Tongue (tissue), 2 donors: Measurements from ENCODE around the gene PARP14. TPM values are rescaled to one million over a fixed set of nuclear protein-coding genes. Genes with fewer than 3 reads are reported as not detected.
"Not testable (repeated sequence)": the region's sequence is repeated elsewhere in the genome, so short reads cannot be mapped to it uniquely, and the experiment has no call there.

Experiments used
- DNase-seq: peaks from one replicate; pipeline ENCODE4 v3.0.0-alpha.2; 2015
- total RNA-seq: library from RNA; depleted of rRNA; stranded (reverse); fragments of >200 nt; gene quantifications from one replicate; pipeline ENCODE4 v1.2.3, GENCODE V29; 2014

Gene PARP14, protein sequence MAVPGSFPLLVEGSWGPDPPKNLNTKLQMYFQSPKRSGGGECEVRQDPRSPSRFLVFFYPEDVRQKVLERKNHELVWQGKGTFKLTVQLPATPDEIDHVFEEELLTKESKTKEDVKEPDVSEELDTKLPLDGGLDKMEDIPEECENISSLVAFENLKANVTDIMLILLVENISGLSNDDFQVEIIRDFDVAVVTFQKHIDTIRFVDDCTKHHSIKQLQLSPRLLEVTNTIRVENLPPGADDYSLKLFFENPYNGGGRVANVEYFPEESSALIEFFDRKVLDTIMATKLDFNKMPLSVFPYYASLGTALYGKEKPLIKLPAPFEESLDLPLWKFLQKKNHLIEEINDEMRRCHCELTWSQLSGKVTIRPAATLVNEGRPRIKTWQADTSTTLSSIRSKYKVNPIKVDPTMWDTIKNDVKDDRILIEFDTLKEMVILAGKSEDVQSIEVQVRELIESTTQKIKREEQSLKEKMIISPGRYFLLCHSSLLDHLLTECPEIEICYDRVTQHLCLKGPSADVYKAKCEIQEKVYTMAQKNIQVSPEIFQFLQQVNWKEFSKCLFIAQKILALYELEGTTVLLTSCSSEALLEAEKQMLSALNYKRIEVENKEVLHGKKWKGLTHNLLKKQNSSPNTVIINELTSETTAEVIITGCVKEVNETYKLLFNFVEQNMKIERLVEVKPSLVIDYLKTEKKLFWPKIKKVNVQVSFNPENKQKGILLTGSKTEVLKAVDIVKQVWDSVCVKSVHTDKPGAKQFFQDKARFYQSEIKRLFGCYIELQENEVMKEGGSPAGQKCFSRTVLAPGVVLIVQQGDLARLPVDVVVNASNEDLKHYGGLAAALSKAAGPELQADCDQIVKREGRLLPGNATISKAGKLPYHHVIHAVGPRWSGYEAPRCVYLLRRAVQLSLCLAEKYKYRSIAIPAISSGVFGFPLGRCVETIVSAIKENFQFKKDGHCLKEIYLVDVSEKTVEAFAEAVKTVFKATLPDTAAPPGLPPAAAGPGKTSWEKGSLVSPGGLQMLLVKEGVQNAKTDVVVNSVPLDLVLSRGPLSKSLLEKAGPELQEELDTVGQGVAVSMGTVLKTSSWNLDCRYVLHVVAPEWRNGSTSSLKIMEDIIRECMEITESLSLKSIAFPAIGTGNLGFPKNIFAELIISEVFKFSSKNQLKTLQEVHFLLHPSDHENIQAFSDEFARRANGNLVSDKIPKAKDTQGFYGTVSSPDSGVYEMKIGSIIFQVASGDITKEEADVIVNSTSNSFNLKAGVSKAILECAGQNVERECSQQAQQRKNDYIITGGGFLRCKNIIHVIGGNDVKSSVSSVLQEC (N-terminal part only)
- total RNA-seq: 34.7 TPM

DNA sequence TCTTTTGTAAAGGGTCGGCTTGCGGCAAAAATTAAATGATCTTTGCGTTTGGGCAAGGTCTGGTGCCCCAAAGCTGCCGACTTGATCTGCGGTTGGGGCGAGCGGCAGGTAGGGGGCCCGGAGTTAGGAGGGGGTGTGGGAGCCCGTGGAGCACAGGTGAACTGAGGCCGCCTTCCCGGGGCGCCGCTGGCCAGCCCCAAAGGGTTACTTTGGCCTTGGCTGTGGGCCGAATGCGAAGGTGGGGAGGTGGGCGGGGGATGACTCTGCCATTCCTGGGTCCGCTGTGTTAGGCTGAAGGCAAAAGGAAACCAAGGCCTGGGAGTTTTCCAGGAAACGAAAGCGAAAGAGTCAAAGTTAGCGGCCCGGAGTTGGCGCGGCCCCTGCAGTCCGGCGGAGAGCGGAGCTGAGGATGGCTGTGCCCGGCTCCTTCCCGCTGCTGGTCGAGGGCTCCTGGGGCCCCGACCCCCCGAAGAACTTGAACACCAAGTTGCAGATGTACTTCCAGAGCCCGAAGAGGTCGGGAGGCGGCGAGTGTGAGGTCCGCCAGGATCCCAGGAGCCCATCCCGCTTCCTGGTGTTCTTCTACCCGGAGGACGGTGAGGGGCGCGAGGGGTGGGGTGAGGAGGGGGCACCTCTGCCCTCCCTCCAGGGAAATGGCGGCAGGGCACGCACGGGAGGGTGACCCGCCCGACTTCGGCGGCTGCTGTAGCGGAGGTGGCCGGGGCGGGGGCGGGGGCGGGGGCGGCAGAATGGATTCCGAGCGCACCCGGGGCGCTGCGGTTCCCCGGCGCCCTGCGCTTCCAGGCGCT is at the start of gene PARP14:
Gene PARP14, plus strand, starts transcription at position 365 of the 809 bp plus-strand sequence. Its CDS starts 45 bp downstream, at position 410.
- peak; percentile 82 for DNase-seq

DNA sequence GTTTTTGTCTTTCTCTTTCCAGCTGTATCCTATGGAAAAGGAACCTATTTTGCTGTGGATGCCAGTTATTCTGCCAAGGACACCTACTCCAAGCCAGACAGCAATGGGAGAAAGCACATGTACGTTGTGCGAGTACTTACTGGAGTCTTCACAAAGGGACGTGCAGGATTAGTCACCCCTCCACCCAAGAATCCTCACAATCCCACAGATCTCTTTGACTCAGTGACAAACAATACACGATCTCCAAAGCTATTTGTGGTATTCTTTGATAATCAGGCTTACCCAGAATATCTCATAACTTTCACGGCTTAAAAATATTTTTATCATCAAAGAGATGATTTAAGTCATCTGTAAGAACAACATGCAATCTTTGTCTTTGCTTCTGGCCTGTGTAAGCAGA is 44.9 kb upstream of the PARP14 start:
- no peak for DNase-seq

DNA sequence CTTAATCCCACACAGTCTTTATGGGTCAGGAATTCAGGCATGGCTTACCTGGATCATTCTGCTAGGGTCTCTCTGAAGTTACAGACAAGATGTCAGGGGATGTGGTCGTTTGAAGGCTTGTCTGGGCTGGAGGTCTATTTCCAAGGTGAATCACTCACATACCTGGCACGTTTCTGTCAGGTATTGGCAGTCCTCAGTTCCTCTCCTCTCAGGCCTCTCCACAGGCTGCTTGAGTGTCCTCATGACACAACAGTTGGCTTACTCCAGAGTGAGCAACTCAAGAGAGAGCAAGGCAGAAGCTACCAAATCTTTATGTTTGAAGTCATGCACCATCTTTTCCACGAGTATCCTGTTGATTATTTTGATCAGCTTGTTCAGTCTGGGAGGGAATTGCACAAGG is 43.9 kb upstream of the PARP14 start:
- DNase-seq: no peak

DNA sequence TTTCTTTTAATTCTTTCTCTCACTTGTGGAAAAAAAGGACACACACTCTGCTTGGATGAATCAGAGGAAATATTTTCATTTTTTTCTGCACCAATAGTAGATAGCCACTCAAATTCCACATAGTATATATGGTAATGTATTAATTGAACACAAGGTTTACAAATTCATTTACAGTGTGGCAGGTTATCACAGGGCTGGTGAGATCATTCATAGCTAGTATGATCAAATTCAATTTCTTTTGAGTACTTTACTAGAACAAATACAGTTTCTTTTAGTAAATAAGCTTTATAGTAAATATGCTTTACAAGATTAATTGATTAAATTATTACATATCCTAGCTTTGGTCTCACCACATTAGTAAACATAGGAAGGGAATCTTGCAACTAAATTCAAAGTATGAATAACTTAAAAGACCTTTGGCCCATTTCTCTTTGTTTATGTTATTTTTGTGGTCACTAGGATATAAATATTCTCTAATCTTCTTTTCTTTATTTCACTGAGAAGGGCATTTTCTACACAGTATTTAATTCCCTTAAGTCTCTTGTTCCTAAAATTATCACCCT is 40.1 kb upstream of the PARP14 start:
- no peak for DNase-seq

DNA sequence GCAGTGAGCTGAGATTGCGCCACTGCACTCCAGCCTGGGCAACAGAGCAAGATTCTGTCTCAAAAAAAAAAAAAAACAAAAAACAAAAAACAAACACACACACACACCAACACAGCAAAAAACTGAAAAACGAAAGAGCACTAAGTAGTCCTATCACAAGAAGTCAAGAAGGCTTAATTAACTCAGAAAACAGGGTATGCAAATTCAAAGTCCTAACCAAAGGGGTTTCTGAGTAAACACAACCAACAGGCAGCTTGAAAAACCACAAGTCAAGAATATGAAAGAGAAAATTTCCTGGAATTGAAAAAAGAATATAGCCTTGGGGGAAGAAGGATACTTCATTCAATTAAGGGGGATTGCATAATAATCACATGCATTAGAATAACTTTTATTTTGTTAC is 37.7 kb upstream of the PARP14 start:
- no peak for DNase-seq

DNA sequence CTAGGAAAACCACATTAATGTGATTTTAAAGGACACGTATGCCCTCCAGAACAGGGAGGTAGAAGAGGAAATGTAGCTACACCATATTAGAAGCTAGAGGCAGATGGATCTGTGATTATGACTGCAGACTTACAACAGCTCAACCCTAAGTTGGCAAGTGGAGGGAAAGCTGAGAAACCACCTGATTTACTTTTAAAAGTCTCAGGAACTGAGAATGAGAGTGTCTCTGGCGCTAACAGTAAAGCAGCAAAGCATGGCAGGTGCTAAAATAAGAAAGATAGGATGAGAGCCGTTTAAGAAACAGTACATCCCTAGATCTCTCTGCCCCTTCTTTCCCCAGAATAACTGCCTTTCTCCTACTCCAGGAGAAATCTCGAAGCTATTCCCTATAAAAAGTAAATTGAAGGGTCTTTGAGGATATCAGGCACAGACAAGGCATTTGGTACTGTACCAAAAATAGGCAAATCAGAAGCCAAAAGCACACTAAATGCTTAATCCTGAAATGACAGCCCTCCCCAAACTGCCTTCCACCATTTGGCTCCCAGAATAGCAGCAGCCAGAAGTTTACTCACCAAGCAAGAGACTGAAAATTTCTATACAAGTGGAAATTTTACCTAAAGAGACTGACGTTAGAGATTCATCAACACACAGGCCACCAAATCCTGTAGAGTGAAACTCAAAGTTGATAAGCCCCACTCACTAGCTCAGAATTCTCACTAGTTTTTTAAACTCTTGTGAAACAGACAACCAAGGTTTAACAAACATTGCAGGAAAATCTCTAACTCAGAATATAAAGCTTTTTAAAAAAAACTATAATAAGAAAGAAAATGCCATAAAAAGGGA is 34.3 kb upstream of the PARP14 start:
- no peak for DNase-seq

DNA sequence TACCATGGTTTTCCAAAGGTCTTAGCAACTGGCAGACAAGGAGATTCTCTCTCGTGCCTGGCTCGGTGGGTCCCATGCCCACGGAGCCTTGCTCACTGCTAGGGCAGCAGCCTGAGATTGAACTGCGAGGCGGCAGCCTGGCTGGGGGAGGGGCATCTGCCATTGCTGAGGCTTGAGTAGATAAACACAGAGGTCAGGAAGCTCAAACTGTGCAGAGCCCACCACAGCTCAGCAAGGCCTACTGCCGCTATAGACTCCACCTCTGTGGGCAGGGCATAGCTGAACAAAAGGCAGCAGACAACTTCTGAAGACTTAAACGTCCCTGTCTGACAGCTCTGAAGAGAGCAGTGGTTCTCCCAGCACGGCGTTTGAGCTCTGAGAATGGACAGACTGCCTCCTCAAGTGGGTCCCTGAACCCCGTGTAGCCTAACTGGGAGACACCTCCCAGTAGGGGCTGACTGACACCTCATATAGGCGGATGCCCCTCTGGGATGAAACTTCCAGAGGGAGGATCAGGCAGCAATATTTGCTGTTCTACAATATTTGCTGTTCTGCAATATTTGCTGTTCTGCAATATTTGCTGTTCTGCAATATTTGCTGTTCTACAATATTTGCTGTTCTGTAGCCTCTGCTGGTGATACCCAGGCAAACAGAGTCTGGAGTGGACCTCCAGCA is 29.3 kb upstream of the PARP14 start:
- not testable (repeated sequence) for DNase-seq

DNA sequence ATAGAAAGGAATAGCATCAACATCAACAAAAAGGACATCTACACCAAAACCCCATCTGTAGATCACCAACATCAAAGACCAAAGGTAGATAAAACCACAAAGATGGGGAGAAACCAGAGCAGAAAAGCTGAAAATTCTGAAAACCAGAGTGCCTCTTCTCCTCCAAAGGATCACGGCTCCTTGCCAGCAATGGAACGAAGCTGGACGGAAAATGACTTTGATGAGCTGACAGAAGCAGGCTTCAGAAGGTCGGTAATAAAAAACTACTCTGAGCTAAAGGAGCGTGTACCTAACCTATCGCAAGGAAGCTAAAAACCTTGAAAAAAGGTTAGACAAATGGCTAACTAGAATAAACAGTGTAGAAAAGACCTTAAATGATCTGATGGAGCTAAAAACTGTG is 28.7 kb upstream of the PARP14 start:
- not testable (repeated sequence) for DNase-seq

DNA sequence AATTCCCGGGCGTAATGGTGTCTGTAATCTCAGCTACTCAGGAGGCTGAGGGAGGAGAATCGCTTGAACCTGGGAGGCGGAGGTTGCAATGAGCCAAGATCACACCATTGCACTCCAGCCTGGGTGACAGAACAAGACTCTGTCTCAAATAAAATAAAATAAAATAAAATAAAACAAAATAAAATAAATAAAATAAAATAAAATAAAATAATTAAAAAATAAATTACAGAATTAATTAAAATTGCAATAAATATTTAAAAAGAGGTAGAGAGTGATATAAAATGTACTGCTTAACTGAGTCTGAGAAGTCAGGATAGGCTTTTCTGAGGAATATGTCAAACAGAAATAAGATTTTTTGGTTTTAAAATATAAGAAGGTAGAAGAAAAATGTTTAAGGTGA is 22.3 kb upstream of the PARP14 start:
- not testable (repeated sequence) for DNase-seq

DNA sequence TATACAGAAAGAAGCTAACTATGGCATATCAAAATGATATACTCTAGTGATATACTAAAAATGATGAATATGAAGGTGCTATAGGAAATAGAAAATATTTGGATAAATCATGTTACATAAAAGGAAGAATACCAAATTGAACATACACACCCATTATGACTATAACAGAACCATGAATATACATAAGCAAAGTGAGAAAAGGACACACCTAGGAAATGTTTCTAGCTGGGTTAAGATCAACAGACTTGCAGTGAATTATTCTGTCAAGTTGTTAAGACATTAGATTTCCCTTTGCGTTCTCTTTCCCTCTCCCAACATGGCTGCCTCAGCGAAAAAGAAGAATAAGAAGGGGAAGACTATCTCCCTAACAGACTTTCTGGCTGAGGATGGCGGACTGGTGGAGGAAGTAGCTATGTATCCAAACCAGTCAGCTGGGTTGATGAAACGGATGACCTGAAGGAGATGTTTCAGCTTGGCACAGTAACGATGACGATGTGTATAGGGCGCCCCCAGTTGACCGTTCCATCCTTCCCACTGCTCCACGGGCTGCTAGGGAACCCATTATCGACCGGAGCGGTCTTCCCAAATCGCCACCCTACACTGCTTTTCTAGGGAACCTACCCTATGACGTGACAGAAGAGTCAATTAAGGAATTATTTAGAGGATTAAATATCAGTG is 20.2 kb upstream of the PARP14 start:
- DNase-seq: no peak

DNA sequence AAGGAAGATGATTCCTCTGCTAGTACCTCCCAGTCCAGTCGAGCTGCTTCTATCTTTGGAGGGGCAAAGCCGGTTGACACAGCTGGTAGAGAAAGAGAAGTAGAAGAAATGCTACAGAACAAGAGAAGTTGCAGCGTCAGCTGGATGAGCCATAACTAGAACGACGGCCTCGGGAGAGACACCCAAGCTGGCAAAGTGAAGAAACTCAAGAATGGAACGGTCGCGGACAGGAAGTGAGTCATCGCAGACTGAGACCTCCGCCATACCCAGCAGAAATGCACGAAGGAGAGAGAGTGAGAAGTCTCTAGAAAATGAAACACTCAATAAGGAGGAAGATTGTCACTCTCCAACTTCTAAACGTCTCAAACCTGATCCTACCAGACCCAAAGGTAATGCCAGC is 19.0 kb upstream of the PARP14 start:
- DNase-seq: no peak

DNA sequence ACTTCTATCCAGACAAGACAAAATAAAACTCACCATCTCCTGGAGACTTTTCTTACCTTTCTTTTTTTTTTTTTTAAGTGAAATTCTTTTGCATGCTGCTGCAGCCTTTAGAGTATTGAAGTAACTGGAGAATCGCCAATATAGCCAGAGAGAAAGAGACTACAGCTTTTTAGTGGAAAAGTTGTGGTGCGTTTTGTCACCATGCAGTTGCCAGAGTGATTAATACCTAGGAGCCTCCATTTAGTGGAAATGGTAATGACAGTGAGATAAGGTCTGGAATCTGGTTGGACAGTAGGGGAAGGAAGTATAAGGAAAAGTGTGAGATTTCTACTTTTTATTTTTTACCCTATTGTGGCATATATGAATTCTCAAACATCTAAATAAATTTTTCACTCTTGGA is 18.1 kb upstream of the PARP14 start:
- DNase-seq: no peak

DNA sequence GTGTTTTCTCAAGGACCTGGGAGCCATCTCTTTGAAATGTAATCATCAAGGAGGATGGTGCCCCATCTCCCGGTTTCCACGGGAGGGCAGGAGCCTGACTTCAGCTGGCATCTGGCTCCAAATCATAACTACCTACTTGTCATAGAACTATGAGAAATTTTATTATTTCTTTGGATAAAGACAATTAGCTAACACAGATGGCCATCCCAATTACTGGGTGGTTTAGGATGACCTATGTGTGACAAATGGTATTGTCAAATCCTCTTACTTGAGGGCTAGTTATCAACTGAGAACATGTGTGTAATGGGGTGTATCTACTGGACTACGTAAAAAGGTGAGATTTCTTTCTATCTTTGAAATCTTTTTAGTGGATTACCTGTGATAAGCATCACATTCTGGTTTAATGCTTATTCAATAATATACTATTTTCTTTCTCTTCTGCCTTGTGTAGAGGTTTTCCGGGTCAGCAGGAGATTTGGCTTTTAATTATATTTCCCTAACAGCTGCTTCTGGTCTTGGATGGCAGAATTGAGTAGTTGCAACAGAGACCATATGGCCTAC is 15.3 kb upstream of the PARP14 start:
- DNase-seq: no peak

DNA sequence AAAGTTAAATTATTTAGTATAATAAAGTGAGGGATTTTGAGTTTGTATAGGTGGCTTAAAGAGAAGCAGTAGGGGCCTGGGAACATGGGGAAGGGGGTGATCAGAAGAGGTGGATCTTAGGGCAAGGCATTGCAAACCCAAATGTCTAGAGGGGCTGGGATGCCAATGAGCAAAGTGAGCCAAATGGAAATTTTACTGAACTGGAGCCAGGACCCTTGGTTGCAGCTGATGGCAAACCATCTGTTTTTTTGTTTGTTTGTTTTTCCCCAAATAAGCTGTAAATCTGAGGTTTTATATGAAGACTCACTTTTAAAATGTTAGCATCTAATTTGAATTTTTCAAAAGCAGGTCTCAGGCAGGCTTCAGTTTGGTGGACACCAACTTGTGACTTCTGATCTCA is 14.8 kb upstream of the PARP14 start:
- no peak for DNase-seq

DNA sequence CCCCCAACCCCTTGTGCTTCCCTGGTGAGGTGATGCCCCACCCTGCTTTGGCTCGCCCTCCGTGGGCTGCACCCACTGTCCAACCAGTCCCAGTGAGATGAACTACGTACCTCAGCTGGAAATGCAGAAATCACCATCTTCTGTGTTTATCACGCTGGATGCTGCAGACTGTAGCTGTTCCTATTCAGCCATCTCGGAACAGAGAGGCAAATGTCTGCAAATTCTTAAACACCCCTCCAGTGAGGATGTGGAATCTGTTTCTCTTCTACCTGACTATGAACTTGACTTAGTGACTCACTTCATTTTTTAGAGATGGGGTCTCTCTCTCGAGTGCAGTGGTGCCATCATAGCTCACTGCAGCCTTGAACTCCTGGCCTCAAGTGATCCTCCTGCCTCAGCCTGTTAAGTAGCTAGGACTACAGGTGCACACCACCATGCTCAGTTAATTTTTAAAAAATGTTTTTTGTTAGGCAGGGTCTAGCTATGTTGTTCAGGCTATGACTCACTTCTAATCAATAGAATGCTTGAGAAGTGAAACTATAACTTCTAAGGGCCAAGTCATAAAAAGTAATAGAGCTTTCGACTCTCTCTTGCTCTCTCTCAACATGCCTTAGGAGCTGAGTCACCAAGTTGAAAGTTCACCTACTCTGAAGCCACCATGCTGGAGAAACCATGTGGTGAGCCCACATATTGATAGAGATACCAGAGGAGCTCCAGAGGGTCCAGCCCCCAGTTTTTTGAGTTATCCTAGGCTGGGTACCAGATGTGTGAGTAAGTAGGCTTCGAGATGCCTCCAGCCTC is 11.5 kb upstream of the PARP14 start:
- DNase-seq: no peak

DNA sequence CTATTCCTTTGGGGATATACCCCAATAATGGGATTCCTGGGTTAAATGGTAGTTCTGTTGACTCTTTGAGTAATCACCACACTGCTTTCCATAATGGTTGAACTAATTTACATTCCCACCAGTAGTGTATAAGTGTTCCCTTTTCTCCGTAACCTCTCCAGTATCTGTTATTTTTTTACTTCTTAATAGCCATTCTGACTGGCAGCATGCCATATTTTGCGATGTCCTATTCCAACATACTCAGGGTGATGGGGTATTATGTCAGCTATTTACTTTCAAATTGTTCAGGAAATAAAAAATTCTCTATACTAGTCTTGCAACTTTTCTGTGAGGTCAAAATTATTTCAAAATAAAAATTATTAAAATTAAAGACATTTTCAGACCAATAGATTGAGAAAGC is 9.1 kb upstream of the PARP14 start:
- DNase-seq: no peak

DNA sequence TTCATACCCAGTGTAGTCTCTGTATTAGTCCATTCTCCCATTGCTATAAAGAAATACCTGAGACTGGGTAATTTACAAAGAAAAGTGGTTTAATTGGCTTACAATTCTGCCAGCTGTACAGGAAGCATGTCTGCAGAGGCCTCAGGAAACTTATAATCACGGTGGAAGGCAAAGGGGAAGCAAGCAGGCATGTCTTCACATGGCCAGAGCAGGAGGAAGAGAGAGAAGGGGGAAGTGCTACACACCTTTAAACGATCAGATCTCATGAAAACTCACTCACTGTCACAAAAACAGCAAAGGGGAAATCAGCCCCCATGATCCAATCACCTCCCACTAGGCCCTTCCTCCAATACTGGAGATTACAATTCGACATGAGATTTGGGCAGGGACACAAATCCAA is 6.3 kb upstream of the PARP14 start:
- DNase-seq: no peak

DNA sequence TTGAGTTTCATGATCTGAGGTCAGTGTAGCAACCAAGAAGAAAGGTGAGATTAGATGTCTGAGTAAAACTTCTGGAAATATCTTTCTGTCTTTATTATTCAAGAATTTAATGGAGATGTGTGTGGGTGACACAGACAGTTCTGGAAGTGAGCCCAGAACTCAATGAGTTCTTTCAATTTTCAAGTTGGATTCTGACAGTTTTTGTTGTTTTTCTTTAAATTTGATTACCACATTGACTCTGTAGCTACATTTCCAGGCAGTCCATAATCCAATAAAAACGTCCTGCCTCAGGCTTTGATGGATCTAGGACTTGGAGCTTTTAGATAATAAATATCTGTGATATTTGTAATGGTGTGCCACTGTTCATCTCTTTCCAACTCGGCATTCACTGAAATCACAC is 3.9 kb upstream of the PARP14 start:
- no peak for DNase-seq
